ENCODE measurements around the gene OSER1. TPM values are rescaled to one million over a fixed set of nuclear protein-coding genes. Genes with fewer than 3 reads are reported as not detected.
"Not testable (repeated sequence)": the region's sequence is repeated elsewhere in the genome, so short reads cannot be mapped to it uniquely, and the experiment has no call there.

The OSER1 gene
- total RNA-seq, result 35.2 TPM
- long read RNA-seq, transcript OSER1-201 (4 exons, 1,572 nt), result major isoform, 74 of 84 reads
- long read RNA-seq, partial matches to known transcripts, result 2 of 84 reads
- long read RNA-seq, other reads (novel, unspliced or antisense), result 8 of 84 reads

DNA sequence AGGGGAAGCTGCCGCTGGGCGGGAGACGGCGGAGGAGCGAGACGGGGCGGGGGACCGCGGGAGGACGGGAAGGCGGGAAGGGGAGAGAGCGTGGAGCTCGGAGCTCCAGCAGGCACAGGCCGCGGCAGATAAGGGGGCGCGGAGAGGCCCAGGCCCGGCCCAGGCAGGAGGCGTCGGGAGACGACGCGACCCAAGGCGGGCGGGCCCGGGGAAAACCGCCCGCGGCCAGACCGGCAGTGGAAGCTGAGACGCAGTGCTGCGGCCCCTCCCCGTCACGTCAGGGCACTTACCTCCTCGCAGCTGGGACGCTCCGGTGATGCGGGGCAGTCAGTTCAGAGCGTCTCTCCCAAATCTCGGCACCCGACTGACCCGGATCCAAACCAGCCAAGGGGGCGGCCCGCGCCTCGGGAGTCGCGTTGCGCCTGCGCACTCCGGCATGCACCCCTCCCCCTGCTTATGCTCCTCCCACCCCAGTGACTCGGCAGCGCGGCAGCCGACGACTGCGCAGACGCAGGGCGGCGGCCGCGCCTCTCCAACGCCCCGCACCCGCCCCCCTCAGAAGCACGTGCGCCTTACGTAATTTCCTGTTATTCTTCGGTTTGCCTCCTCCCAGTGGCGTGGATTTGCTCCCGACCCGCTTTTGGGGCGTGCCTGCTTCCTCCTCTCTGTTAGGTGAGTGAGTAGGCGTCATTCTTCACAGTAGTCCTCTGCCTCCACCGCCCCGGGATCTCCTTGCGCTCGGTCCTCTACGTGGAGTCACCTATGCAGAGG is at the start of gene OSER1:
OSER1 (minus strand) TSS at position 366 of the 771 bp plus-strand sequence. CDS start 3,814 bp downstream, outside the sequence.
- peak; percentile 97 for DNase-seq
- intact Hi-C loops (cut with micrococcal nuclease), result loop anchor here (10.0 kb wide), 1 partner anchor 254 kb away; no protein-coding TSS in a partner anchor
- ATAC-seq, result peak; percentile 92

DNA sequence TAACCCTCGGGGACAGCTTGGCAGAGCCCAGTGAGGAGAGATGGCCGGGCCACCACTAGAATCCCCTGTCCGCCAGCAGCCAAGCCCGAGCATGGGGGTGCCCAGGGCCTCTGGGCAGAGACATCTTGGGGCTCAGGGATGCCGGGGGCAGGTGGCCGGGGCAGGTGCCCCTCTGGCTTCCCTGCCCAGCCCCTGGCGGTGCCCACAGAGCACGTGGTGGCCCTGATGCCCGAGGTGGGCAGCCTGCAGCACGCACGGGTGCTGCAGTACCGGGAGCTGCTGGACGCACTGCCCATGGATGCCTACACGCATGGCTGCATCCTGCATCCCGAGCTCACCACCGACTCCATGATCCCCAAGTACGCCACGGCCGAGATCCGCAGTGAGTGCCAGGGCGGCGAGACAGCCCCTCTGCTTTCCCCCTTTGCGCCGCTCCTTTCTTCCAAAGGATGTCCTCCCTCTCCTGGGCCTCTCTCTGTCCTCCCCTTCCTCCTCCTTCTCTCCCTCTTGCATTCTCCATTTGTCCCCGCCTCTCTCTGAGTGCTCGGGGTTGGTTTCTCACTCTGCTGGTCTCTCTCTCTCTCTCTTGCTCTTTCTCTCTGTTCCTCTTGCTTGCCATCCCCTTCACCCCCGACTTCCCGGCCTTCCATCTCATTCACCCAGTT is 47.8 kb upstream of the OSER1 start:
- intact Hi-C loops (cut with micrococcal nuclease), result no loop called here
- no peak for DNase-seq
- no peak for ATAC-seq

DNA sequence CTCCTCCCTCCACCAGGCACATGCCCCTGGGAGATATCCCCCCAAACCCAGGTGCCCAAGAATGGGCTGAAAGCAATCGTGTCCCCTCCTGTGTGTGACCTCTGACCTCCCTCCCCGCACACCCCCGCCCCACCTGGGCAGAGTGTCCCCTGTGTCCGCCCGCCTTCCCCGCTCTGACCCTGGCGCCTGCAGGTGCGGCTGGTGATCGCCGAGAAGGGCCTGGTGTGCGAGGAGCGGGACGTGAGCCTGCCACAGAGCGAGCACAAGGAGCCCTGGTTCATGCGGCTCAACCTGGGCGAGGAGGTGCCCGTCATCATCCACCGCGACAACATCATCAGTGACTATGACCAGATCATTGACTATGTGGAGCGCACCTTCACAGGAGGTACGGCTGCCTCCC is 46.4 kb upstream of the OSER1 start:
- intact Hi-C loops (cut with micrococcal nuclease), result no loop called here
- DNase-seq (no peak), ATAC-seq (no peak)

DNA sequence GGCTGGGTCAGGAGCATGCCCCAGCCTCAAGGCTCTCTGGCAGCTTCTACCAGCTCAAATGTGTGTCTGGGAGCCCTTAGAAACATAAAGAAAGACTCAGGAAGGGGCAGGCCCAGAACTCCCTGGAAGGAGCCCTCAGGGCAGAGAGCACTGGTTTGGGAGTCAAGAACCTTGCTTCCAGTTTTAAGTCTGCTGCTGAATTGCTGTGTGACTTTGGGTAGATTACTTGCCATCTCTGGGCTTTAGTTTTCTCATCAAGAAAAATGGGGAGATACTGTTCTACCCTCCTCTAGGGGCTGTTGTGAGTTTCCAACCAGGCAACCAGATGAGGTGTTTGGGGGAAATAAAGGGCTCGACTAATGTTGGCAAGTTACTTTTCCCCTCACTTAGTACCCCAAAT is 45.4 kb upstream of the OSER1 start:
- DNase-seq (no peak), ATAC-seq (no peak)
- intact Hi-C loops (cut with micrococcal nuclease), result no loop called here

DNA sequence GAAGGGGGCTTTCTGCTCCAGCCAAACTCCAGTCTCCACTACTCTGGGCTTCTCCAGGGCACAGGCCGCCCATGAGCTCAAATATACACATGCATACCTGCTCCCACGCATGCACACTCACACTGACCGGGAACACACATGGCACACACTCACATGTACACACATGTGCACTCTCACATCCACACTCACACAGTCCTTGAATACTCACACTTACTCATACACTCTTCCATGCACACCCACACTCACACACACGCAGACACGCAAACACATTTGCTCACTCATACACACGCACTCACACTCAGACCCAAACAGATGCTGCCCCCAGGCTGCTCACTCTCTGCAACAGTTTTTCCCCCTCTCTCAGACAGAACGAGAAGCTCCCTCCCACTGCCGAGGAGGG is 43.5 kb upstream of the OSER1 start:
- intact Hi-C loops (cut with micrococcal nuclease), result no loop called here
- no peak for ATAC-seq
- no peak for DNase-seq

DNA sequence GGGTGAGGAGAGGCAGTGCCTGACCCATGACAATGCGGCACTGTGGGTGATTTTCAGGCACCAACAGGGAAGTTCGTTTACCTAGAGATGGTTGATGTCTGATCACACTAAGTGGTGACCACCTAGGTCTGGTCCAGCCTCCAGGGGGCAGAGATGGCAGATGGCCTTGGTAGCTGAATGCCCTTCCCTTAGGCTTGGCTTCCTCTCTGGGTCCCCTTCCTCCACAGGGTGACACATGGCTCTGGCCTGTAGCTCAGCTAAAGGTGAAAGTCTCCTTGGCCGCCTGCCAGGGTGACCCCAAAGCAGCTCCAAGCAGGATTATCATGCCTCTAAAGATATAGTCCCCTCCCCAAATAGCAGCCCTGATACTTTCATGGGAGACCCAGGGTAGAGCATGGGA is 43.0 kb upstream of the OSER1 start:
- ATAC-seq (no peak), DNase-seq (no peak)
- intact Hi-C loops (cut with micrococcal nuclease), result no loop called here

DNA sequence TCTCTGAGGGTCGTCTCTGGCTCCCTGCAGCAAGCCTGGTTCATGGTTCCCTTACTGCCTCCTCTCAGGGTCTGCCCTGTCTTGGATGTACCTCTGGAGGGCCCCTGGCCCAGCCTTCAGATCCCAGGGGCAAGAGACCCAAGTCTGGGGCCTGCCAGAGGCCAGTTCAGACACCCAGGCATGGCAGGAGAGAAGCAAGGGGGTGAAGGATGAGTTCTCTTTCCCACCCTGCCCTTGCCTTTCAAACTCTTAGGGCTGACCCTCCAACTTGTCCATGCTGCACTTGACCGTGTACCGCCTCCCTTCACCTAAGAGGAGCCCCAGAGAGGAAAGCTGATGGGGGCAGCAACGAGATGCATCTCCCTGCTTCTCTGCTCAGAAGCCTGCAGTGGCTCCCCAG is 40.7 kb upstream of the OSER1 start:
- no peak for ATAC-seq
- DNase-seq, result no peak
- intact Hi-C loops (cut with micrococcal nuclease), result no loop called here

DNA sequence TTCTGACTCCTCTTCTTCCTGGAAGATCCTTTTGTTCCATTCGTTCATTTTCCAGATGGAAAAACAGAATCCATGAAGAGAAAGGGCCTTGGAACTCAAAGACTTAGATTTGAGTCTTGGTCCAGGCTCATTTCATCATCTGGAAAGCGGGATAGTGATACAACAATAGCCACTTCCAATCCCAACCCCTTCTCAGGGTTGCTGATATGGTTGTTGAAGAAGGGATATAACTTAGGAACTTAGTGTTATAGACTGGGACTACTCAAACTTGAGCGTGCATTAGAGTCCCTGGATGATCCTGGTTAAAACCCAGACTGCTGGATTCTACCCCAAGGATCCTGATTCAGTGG is 37.8 kb upstream of the OSER1 start:
- ATAC-seq, result no peak
- no peak for DNase-seq
- intact Hi-C loops (cut with micrococcal nuclease), result no loop called here

DNA sequence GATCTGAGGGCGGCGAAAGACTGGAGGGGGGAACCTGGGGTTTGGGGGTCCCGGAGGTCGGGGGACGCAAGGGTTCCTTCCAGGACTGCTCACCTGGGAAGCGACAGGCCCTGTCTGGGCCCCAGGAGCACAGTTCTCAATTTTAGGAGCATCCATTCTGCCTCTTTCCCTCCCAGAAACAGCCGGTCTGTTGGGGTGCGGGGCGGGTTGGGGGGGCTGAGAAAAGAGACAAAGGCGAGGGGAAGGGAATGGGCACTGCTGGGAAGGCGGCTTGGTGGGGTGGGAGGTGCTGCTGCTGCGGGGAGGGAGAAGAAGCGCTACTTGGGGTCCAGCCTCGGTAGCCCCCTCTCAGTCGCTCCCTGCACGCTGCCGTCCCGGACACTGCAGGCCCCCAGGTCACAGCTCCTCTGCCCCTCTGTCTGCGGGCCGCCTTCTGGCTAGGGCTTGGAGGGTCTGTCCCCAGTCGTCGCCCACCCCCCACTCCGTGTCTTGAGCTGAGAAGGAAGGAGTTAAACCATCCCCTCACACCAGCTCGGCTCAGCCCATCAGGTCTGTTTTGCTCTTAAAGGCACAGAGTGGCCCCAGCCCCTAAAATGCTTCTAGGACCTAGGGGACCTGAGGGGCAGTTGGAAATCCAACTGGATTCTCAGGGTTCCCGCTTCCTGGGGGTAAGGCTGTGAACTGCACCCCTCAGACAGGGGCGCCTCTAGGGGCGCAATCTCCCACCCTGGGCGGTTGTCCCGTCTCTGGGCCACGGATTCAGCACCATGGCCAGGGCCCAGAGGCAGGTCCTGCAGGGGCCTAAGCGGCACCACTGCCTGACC is 37.2 kb upstream of the OSER1 start:
- peak; percentile 88 for ATAC-seq
- peak; percentile 72 for DNase-seq
- intact Hi-C loops (cut with micrococcal nuclease), result no loop called here

DNA sequence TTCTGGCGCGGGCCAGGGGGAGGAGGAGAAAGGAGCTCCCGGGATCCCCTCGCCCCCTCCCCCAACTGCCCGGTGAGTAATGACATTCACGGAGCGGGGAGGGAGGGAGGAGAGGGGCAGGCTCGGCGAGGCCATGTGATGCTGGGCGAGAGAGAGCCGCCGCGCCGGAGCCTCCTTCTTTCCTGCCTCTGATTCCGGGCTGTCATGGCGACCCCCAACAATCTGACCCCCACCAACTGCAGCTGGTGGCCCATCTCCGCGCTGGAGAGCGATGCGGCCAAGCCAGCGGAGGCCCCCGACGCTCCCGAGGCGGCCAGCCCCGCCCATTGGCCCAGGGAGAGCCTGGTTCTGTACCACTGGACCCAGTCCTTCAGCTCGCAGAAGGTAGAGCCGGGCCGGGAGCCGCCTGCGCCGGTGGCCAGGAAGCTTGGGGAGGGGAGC is 36.6 kb upstream of the OSER1 start, which contains the start of gene GDAP1L1:
GDAP1L1 (plus strand) TSS at position 178 of the 441 bp plus-strand sequence; CDS start at position 205, 27 bp downstream.
- intact Hi-C loops (cut with micrococcal nuclease), result no loop called here
- ATAC-seq (peak; percentile 77), DNase-seq (no peak)

DNA sequence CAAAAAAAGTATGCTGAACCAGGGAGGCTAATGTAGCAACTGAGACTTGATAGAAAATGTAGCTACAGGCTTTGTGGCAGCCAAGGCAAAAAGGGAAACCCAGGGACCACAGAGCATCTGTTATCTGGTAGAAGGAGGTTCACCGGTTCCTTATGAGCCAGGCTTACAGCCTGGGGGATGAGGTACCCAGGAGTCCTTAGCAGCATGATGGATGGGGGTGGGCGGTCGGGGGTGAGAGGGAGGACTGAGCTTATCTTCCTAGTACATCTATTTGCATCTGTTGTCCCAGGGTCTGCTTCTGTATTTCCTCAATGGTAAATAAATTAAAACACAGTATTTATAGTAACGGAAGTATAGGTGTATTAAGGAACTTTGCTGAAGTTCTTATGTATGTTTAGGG is 35.4 kb upstream of the OSER1 start:
- DNase-seq, result no peak
- intact Hi-C loops (cut with micrococcal nuclease), result no loop called here

DNA sequence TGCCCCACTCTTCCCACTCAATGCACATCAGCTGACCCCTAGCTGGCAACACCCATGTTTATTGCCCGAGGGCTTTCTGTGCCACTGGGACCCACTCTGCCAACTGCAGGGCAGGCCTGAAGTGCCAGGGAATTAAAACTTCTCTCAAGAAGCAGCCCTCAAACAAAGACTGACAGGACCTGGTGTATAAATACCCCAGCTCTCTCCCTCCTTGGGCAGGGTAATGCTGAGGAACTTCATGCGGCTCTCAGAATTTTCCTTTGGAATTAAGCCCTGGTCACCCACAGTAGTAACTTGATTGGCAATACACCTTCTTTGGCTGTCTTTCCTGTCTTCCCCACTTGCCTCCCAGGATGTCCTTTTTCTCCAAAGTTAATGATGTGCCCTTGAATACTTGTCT is 31.2 kb upstream of the OSER1 start:
- intact Hi-C loops (cut with micrococcal nuclease), result no loop called here
- ATAC-seq, result no peak
- no peak for DNase-seq

More for the DNA sequence above, 35.4 kb upstream of the OSER1 start:
- ATAC-seq, result no peak

DNA sequence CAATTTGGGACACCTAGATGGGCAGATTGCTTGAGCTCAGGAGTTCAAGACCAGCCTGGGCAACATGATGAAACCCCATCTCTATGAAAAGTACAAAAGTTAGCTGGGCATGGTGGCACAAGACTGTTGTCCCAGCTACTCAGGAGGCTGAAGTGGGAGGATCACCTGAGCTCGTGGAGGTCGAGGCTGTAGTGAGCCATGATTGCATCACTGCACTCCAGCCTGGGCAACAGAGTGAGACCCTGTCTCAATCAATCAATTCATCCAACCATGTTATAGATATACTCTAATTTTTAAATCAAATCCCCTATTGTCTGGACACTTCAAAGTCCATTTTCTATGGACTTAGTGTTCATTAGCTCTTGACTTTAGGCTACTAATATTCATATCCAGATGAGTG is 26.3 kb upstream of the OSER1 start:
- ATAC-seq; DNase-seq; intact Hi-C loops (cut with micrococcal nuclease): not testable (repeated sequence)

DNA sequence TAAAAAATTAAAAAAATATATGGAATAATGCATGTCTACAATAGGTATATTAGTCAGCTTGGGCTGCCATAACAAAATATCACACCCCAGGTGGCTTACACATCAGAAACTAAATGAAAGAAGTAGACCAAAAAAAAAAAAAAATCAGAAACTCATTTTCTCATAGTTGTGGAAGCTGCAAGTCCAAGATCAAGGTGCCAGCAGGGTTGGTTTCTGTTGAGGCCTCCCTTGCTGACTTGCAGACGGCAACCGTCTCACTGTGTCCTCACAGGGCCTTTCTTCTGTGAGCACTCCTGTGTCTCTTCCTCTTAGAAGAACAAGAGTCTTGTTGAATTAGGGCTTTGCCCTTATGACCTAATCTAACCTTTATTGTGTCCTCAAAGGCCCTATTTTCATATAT is 25.1 kb upstream of the OSER1 start:
- no peak for DNase-seq
- intact Hi-C loops (cut with micrococcal nuclease), result no loop called here
- ATAC-seq, result no peak

DNA sequence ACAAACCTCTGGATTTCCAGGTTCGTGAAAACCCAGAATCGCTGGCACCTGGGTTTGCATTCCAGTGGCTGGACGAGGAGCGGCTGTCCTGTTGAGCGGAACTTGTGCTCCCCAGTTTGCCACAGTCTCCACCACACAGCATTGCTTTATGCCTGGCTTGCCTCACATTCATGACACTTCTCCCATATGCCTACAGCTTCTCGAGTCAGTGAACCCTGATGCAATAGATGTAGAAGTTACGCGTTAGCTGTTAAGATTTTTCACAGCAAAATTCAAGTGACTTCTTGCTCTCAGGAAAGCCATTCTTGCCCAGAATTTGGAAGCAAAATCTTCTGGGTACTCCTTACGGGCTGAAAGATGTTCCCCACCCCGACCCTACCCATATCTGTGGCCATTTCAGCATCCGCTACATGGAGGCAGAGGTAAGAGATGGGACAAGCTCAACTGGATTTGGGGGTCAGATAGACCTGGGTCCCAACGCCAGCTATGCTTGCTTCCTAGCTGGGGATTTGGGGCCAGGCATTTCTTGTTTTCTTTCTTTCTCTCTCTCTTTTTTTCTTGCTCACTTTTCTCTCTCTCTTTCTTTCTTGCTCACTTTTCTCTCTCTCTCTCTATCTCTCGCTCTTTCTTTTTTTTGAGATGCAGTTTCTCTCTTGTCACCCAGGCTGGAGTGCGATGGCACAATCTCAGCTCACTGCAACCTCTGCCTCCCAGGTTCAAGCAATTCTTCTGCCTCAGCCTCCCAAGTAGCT is 24.2 kb upstream of the OSER1 start:
- DNase-seq (no peak), ATAC-seq (no peak)
- intact Hi-C loops (cut with micrococcal nuclease), result no loop called here

DNA sequence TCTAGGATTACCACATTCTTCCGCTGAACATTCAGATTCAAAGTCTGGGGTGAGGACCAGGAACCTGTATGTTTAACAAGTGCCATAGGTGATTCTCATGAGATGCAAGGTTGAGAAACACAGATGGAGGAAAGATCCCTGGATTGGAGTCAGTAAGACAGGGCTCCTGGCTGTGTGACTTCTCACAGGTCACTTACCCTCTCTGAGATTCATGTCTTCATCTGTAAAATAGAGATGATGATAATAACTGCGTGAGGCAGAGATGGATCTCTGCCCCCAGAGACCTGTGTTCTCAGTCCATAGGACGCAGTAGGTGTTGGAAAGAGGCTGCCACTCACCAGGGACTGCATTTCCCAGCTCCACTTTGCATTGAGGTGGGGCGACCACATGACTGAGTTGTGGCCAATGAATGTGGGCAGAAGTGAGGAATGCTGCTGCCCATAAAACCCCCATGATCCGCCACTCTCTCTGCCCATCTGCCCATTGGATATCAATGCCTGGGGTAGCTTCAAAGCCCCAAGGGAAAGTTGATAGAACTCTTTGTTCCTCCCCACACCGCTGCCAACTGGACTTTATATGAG is 23.0 kb upstream of the OSER1 start:
- DNase-seq (no peak), ATAC-seq (no peak)
- intact Hi-C loops (cut with micrococcal nuclease), result no loop called here

DNA sequence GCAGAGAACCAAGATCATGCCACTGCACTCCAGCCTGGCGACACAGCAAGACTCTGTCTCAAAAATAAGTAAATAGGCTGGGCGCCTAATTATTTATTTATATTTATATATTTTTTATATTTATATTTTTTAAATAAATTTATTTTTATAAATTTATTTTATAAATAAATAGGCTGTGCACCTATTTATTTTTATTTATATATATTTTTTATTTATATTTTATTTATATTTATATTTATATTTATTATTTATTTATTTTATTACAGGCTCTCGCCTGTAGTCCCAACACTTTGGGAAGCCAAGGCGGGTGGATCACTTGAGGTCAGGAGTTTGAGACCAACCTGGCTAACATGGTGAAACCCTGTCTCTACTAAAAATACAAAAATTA is 21.9 kb upstream of the OSER1 start:
- intact Hi-C loops (cut with micrococcal nuclease), result not testable (repeated sequence)

DNA sequence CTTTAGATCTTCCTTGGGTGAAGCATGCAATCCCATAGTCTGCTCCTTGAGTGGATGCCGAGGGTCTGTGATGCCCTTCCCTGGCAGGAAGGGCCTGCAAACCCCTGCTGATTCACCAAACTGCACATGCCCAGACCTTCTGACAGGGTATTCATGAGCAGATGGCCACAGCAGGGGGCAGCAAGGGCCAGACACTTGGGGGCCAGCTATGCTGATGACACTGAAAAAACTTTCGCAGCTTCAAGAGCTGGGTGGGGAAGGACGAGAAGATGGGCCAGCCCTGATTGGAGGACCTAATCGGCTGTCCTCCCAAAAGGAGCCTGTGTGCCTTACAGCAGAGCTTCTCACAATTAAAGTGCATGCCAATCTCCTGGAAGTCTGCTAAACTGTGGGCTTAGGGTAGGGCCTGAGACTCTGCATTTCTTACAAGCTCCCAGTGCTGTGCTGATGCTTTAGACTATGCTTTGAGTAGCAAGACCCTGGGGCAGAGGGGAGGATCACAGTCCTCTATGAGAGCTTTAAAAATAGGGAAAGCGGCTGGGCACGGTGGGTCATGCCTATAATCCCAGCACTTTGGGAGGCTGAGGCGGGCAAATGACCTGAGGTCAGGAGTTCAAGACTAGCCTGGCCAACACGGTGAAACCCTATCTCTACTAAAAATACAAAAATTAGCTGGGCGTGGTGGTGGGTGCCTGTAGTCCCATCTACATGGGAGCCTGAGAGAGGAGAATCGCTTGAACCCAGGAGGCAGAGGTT is 21.3 kb upstream of the OSER1 start:
- intact Hi-C loops (cut with micrococcal nuclease), result no loop called here
- no peak for ATAC-seq
- no peak for DNase-seq

More for the DNA sequence above, 21.9 kb upstream of the OSER1 start:
- DNase-seq, ATAC-seq: not testable (repeated sequence)

Data from left ventricle myocardium superior (tissue), 1 donor.